ENCODE results near the gene POLE.

GRCh38 chr12:132672116-132672515 lies 15.0 kb downstream of the POLE start:
- no peak for TF ChIP-seq CTCF (IDR thresholded peaks at IDR 0.05; ENCODE audit: borderline replicate concordance, extremely low read depth, low read length, poor library complexity, severe bottlenecking)
- TF ChIP-seq EZH2 (IDR thresholded peaks at IDR 0.05; ENCODE audit: borderline replicate concordance, low read depth, low read length, severe bottlenecking), result no peak

All from DND-41 (cell line).